ENCODE results near the gene FOXD1.

- TF ChIP-seq POLR2A (IDR thresholded peaks at IDR 0.05) (no peak), CTCF (IDR thresholded peaks at IDR 0.05) (no peak), POLR2AphosphoS5 (IDR thresholded peaks at IDR 0.05) (no peak)
These were observed 30.3 kb downstream of the FOXD1 start for GRCh38 chr5:73418244-73418691.
